Colonic mucosa (tissue), 4 donors: Measurements from ENCODE around the gene F2RL3. TPM values are rescaled to one million over a fixed set of nuclear protein-coding genes. Genes with fewer than 3 reads are reported as not detected.

Experiments
- DNase-seq: peaks from one replicate; pipeline ENCODE4 v3.0.0-alpha.2; 2020
- H3K27ac ChIP-seq: fragments of 200-600 bp; one replicate; pipeline ENCODE4 v1.8.0; 2021
- H3K27me3 ChIP-seq: fragments of 200-600 bp; one replicate; pipeline ENCODE4 v1.8.0; 2021
- H3K36me3 ChIP-seq: fragments of 200-600 bp; one replicate; pipeline ENCODE4 v1.8.0; 2021
- H3K4me1 ChIP-seq: fragments of 200-600 bp; one replicate; pipeline ENCODE4 v1.8.0; 2021; ENCODE audit warnings: mild to moderate bottlenecking
- H3K4me3 ChIP-seq: fragments of 200-600 bp; one replicate; pipeline ENCODE4 v1.8.0; 2021
- H3K9ac ChIP-seq, 2 donors: one replicate each; pipeline ENCODE4 v1.7.0; 2013; ENCODE audit warnings: control low read depth in 2 of 2, low read depth in 2 of 2, low read length in 2 of 2
- H3K9me3 ChIP-seq: fragments of 200-600 bp; one replicate; pipeline ENCODE4 v1.8.0; 2021
- intact Hi-C: fragments of 100-400 bp; cut with DNase I; formaldehyde crosslinking; loops from one replicate; pipeline ENCODE4 v1.14.1; 2022
- total RNA-seq, 2 donors: library from RNA; stranded (reverse); fragmentation: NEBNext Ultra II Directional in 1 of 2; extraction: Animal tissue kit (Norgen Biotek cat#: 25700) in 1 of 2; gene quantifications; one replicate each; pipeline ENCODE4 v1.2.1, GENCODE V29; 2021
- TF ChIP-seq, protein P1 (sequence below): fragments of 200-600 bp; IDR thresholded peaks from one replicate; pipeline ENCODE4 v1.8.0; 2022; ENCODE audit warnings: antibody characterized with exemption, mild to moderate bottlenecking
- donor health status: healthy.
- donor health status: DM: no; HTN: no; CAD: no.
- donor health status: DM: no; HTN: no; CAD: no.

The F2RL3 gene
- total RNA-seq, 2 donors from 2014 or later, result 0.84 to 0.98 TPM

DNA sequence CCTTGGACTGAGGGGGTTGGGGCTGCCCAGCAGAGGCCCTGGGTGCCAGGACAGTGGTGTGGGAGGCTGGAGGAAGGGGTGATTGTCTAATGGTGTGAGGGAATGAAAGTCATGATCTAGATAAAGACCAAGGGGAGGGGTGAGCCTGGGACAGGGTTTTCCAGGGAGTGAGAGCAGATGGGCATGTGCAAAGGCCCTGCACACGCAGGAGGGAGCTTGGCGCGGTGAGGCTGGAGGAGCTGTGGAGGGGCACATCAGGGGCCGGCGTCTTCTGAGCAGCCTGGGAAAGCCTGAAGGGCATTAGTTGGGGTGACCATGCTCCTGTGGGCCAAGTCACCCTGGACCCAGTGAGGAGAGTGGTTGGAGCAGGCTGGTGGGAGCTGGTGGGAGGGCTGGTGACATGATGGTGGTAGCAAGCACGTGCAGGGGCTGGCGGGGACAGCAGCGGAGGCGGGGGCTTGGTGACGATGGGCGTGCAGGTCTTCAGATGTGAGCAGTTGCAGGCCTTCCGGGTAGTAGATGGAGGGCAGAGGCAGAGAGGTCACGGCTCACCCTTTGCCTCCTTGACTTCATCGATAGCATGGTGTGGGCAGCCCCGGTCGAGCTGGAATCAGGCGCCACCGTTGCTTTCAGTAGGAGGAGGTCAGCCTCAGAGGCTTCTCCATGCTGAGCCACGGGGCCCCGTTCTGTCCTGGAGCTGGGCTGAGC is 20.2 kb upstream of the F2RL3 start:
- Histone ChIP-seq H3K36me3 (peaks cover 9% of the 10 kb centered on the region), H3K9ac (no peak overlapping the region), H3K27me3 (no peaks in the 10 kb centered on the region), H3K9me3 (no peaks in the 10 kb centered on the region), H3K27ac (no peak overlapping the region), H3K4me3 (no peak overlapping the region), H3K4me1 (no peaks in the 10 kb centered on the region)
- intact Hi-C loops, result no loop called here
- no peak for DNase-seq
- TF ChIP-seq, protein P1, sequence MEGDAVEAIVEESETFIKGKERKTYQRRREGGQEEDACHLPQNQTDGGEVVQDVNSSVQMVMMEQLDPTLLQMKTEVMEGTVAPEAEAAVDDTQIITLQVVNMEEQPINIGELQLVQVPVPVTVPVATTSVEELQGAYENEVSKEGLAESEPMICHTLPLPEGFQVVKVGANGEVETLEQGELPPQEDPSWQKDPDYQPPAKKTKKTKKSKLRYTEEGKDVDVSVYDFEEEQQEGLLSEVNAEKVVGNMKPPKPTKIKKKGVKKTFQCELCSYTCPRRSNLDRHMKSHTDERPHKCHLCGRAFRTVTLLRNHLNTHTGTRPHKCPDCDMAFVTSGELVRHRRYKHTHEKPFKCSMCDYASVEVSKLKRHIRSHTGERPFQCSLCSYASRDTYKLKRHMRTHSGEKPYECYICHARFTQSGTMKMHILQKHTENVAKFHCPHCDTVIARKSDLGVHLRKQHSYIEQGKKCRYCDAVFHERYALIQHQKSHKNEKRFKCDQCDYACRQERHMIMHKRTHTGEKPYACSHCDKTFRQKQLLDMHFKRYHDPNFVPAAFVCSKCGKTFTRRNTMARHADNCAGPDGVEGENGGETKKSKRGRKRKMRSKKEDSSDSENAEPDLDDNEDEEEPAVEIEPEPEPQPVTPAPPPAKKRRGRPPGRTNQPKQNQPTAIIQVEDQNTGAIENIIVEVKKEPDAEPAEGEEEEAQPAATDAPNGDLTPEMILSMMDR, result no peak

DNA sequence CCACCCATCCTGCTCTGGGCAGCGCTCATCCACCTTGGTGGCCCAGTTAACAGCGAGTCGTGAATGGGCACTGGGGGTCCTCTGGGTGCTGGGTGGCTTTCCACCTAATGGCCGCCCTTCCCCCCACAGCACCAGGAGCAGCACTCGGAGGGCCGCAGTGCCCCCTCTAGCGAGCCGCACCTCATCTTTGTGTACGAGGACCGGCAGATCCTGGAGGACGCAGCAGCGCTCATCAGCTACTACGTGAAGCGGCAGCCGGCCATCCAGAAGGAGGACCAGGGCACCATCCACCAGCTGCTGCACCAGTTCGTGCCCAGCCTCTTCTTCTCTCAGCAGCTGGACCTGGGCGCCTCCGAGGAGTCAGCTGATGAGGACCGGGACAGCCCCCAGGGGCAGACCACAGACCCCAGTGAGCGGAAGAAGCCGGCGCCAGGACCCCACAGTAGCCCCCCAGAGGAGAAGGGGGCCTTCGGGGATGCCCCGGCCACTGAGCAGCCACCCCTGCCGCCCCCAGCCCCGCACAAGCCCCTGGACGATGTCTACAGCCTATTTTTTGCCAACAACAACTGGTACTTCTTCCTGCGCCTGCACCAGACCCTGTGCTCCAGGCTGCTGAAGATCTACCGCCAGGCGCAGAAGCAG is 19.3 kb upstream of the F2RL3 start:
- Histone ChIP-seq H3K27me3 (no peaks in the 10 kb centered on the region), H3K4me3 (no peak overlapping the region), H3K9me3 (no peaks in the 10 kb centered on the region), H3K9ac (no peak overlapping the region), H3K4me1 (no peaks in the 10 kb centered on the region), H3K36me3 (peaks cover 9% of the 10 kb centered on the region), H3K27ac (no peak overlapping the region)
- DNase-seq, result no peak
- intact Hi-C loops, result no loop called here
- TF ChIP-seq, protein P1, result no peak

DNA sequence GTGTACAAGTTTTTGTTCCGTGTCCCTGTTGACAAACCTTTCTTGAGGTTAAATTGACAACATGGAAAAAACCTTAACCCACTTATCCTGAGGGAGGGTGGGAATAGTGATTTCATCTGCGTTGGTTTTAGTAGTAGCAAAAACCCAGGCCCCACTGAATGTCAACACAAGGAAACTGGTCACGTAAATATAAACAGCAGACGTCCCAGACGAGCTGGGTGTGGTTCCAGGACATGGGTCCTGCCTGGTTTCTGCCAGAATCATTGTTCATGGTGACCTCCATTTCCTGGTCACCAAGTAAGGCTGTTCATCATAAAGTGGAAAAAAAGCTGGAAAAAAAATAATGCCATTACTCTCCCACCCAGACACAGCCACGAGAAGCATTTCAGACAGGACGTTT is 16.9 kb upstream of the F2RL3 start:
- Histone ChIP-seq H3K4me1 (no peaks in the 10 kb centered on the region), H3K27me3 (no peaks in the 10 kb centered on the region), H3K27ac (peak overlapping the region; percentile 41), H3K4me3 (no peak overlapping the region), H3K9me3 (no peaks in the 10 kb centered on the region), H3K36me3 (peaks cover 9% of the 10 kb centered on the region), H3K9ac (no peak overlapping the region)
- peak; percentile 52 for DNase-seq
- TF ChIP-seq, protein P1, result no peak
- intact Hi-C loops, result no loop called here

DNA sequence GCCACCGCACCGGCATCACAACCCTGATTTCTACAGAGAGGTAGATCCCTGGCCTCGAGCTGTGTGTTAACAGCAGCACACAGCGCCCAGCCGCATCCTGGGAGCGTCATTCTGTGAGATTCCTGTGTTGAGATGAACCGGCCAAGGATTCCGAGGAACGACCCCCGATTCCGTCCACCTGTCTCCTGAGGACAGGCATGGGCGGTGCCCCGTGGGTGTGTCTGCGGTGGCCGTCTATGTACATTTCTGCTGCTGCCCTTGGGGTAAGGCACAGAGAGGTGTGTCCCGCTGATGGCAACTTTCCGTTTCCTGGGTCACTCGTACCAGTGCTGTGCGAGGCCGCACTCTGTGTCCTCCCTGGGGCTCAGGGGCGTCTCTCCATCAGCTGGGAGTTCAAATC is 16.1 kb upstream of the F2RL3 start:
- H3K36me3 ChIP-seq, result peaks cover 1% of the 10 kb centered on the region
- intact Hi-C loops, result no loop called here
- TF ChIP-seq, protein P1, result no peak

DNA sequence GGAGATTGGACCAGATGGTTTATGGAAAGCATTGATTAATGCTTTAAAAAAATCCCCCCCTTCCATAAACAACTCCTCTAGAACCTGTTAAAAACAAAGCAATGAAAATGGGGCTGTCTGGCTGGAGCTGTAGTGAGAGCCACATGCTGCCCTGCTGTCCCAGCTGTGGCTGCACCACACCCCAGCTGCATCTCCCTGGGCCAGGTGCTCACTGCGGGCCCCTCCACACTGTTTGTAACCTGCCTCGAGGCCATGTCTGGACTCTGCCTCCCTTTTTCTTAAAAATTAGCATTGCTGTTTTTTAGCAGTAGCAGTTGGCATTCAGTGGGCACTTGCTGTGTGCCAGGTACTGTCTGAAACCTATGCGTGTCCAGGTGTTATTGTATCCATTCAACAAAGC is 15.2 kb upstream of the F2RL3 start:
- Histone ChIP-seq H3K27ac (no peak overlapping the region), H3K9ac (no peak overlapping the region), H3K4me3 (no peak overlapping the region), H3K27me3 (no peaks in the 10 kb centered on the region), H3K36me3 (peaks cover 5% of the 10 kb centered on the region), H3K4me1 (no peaks in the 10 kb centered on the region), H3K9me3 (no peaks in the 10 kb centered on the region)
- intact Hi-C loops, result no loop called here
- TF ChIP-seq, protein P1, result no peak
- no peak for DNase-seq

More for the DNA sequence above, 16.1 kb upstream of the F2RL3 start:
- DNase-seq, result no peak
- Histone ChIP-seq H3K9me3 (no peaks in the 10 kb centered on the region), H3K27me3 (no peaks in the 10 kb centered on the region), H3K27ac (no peak overlapping the region), H3K4me1 (no peaks in the 10 kb centered on the region), H3K4me3 (no peak overlapping the region), H3K9ac (no peak overlapping the region)
